AG04449 (cell line): ENCODE data around the gene SLC24A4.

Experiments used
- CTCF ChIA-PET: fragments of 350-600 bp; formaldehyde crosslinking; extraction: SDS; loops from one replicate; lab custom pipeline; 2021; ENCODE audit warnings: antibody characterized with exemption; lab: Yijun Ruan, JAX
- POLR2A ChIA-PET: fragments of 400-600, 350-600 bp; formaldehyde crosslinking; extraction: SDS; loops from one replicate; lab custom pipeline; 2020; ENCODE audit warnings: antibody characterized with exemption, inconsistent platforms; lab: Yijun Ruan, JAX
- DNase-seq: peaks from one replicate; pipeline ENCODE4 v3.0.0-alpha.2; 2010; ENCODE audit warnings: low read depth, low spot score
- H3K4me3 ChIP-seq: 2 replicates; pipeline ENCODE4 v1.5.1; 2011; ENCODE audit warnings: low read depth, mild to moderate bottlenecking, control low read depth, low read length
- CTCF ChIP-seq: IDR thresholded peaks from one replicate; pipeline ENCODE4 v1.5.1; 2011; ENCODE audit warnings: mild to moderate bottlenecking, moderate library complexity, low read length, control low read depth, inconsistent platforms; ENCODE audit not compliant: insufficient read depth; ENCODE audit errors: missing control alignments

Gene SLC24A4

GRCh38 chr14:92489394-92490238 is 166.7 kb downstream of the SLC24A4 start:
- no peak for DNase-seq
- H3K4me3 ChIP-seq: no peak overlapping the region
- POLR2A ChIA-PET: interaction anchor here (0.6 kb wide), 1 partner anchor 23 kb away, joined by 3 read pairs; no protein-coding TSS in a partner anchor
- CTCF ChIA-PET: interaction anchor here (1.1 kb wide), 2 partner anchors 16 to 197 kb away, joined by 3 read pairs; no protein-coding TSS in a partner anchor
- TF ChIP-seq CTCF: no peak

- no peak for TF ChIP-seq CTCF
- POLR2A ChIA-PET: no interaction called here
- DNase-seq: no peak
- CTCF ChIA-PET: interaction anchor here (1.1 kb wide), 2 partner anchors 15 to 196 kb away, joined by 3 read pairs; no protein-coding TSS in a partner anchor
- H3K4me3 ChIP-seq: no peak overlapping the region
Observed at GRCh38 chr14:92490239-92490959, 167.4 kb downstream of the SLC24A4 start.

DNA sequence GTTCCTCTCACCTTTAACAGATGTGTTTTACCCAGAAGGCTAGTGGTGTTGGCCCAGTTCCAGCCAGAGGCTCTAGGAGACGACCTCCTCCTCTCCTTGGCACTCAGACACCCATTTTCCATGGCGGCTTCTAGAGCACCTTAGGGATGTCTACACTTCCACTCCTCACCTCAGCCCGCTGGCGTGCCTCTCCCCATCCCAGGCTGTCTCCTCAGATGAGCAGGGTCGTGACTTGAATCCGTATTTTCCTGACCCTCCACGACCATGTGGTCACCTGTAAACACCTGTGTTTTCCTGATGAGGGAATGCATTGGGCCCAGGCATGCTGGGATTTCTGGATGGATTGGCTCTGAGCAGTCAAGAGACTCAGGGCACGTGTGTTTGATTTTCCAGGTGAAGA is 168.8 kb downstream of the SLC24A4 start:
- POLR2A ChIA-PET: no interaction called here
- TF ChIP-seq CTCF: no peak
- CTCF ChIA-PET: no interaction called here
- no peak for DNase-seq
- no peak overlapping the region for H3K4me3 ChIP-seq

DNA sequence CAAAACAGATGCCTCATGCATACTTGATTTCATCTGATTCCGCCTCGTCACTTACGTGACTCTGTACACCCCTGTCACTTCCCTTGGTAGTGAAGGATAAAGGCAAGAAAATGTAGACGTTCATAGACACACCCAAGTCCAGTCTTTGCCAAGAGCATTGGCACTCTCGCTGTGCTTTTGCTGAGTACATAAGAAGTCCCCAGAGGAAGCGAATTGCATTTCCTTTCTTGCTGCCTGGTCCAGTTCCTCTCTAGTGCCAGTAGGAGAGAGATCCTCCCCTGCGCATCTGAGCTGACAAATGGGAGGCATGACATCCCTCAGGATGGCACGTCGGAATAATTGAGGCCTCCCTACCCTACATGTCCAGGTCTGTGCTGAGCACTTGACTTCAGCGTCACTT is 169.3 kb downstream of the SLC24A4 start:
- DNase-seq: no peak
- TF ChIP-seq CTCF: no peak
- CTCF ChIA-PET: no interaction called here
- no peak overlapping the region for H3K4me3 ChIP-seq
- POLR2A ChIA-PET: no interaction called here

DNA sequence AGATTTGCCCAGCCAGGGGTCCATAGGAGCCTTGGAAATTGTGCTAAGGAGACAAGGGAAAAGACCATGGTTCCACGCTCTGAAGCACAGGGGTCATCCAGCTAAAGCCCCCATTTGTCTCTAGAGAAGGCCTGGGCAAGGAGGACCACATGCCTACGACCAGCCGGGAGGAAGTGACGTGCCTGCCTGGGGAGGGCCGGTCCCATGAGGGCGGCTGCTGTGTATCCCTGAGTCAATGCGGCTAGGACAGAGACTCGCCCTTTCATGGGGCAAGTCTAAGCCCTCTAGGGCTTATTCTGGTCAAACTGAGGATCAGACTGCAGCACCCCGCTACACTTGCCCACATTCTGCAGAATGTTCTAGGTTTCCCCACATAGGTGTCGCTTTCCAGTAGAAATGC is 170.1 kb downstream of the SLC24A4 start:
- ChIA-PET CTCF (no interaction called here), POLR2A (no interaction called here)
- no peak for DNase-seq
- no peak overlapping the region for H3K4me3 ChIP-seq
- no peak for TF ChIP-seq CTCF

GRCh38 chr14:92493492-92493891 is 170.5 kb downstream of the SLC24A4 start:
- no peak overlapping the region for H3K4me3 ChIP-seq
- no peak for DNase-seq
- ChIA-PET CTCF (no interaction called here), POLR2A (no interaction called here)
- TF ChIP-seq CTCF: no peak
